ENCODE data around the gene SLC8A1. TPM values are rescaled to one million over a fixed set of nuclear protein-coding genes. Genes with fewer than 3 reads are reported as not detected.

SLC8A1 gene
- total RNA-seq, 2 donors from 2014 or later: 4.7 to 6.3 TPM

DNA sequence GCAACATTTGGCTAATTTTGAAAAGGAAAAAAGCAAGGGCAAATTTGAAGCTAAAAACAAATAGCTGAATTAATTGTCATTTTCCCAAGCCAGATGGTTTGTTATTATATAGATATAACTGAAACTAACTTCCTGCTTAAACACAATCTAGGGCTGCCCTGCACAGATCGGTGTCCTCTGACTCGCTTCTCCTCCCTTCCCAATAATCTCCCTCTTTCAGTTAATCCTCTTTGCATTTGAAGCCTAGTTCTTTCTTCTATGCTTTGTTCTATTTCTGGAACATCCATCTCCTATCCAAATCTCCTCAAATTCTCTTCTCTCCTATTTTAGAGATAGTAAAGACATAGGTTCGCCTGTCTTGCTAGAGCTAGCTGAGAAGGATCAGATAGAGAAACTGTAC, 328.1 kb downstream of the SLC8A1 start:
- Mint-ChIP-seq H3K9me3 (no peaks in the 10 kb centered on the region), H3K4me1 (peaks cover 13% of the 10 kb centered on the region), H3K4me3 (no peak overlapping the region), H3K27me3 (ENCODE audit: insufficient read depth) (no peaks in the 10 kb centered on the region), H3K36me3 (ENCODE audit: low read depth) (no peaks in the 10 kb centered on the region), H3K27ac (no peak overlapping the region)
- H3K9ac ChIP-seq (ENCODE audit: extremely low read depth, low read length, poor library complexity, severe bottlenecking): no peak overlapping the region
- TF ChIP-seq CTCF (conservative IDR thresholded peaks at IDR 0.05): no peak
- no peak overlapping the region for H3K27ac ChIP-seq (ENCODE audit: low read depth, low read length)
- DNase-seq: no peak
- H3K27me3 ChIP-seq (ENCODE audit: control insufficient read depth, insufficient read depth, low read length, poor library complexity, severe bottlenecking): no peaks in the 10 kb centered on the region
- no peaks in the 10 kb centered on the region for H3K36me3 ChIP-seq (ENCODE audit: control insufficient read depth, insufficient read depth, low read length)
- H3K4me1 ChIP-seq (ENCODE audit: control insufficient read depth, insufficient read depth, low read length): no peaks in the 10 kb centered on the region
- H3K9me3 ChIP-seq (ENCODE audit: control insufficient read depth, low read length): no peaks in the 10 kb centered on the region
- H3K4me3 ChIP-seq (ENCODE audit: low read length): no peak overlapping the region
- 88 to 100% methylated on average over 2 to 3 of the region's 3 CpGs for WGBS, 2 experiments (ENCODE audit: insufficient coverage in 1 of 2, insufficient read length in 1 of 2)

GRCh38 chr2:40123326-40123725, 328.6 kb downstream of the SLC8A1 start:
- H3K27me3 Mint-ChIP-seq (ENCODE audit: insufficient read depth): no peaks in the 10 kb centered on the region
- no peaks in the 10 kb centered on the region for H3K36me3 ChIP-seq (ENCODE audit: control insufficient read depth, insufficient read depth, low read length)
- DNase-seq: no peak
- H3K27ac Mint-ChIP-seq: no peak overlapping the region
- no peak overlapping the region for H3K27ac ChIP-seq (ENCODE audit: low read depth, low read length)
- WGBS, 2 experiments (ENCODE audit: insufficient coverage in 1 of 2, insufficient read length in 1 of 2): 91 to 100% methylated on average over 1 of the region's 1 CpG
- no peaks in the 10 kb centered on the region for H3K9me3 Mint-ChIP-seq
- peaks cover 13% of the 10 kb centered on the region for H3K4me1 Mint-ChIP-seq
- H3K4me3 ChIP-seq (ENCODE audit: low read length): no peak overlapping the region
- no peaks in the 10 kb centered on the region for H3K36me3 Mint-ChIP-seq (ENCODE audit: low read depth)
- H3K27me3 ChIP-seq (ENCODE audit: control insufficient read depth, insufficient read depth, low read length, poor library complexity, severe bottlenecking): no peaks in the 10 kb centered on the region
- no peak for TF ChIP-seq CTCF (conservative IDR thresholded peaks at IDR 0.05)
- no peaks in the 10 kb centered on the region for H3K4me1 ChIP-seq (ENCODE audit: control insufficient read depth, insufficient read depth, low read length)
- no peak overlapping the region for H3K4me3 Mint-ChIP-seq
- H3K9me3 ChIP-seq (ENCODE audit: control insufficient read depth, low read length): no peaks in the 10 kb centered on the region
- no peak overlapping the region for H3K9ac ChIP-seq (ENCODE audit: extremely low read depth, low read length, poor library complexity, severe bottlenecking)

DNA sequence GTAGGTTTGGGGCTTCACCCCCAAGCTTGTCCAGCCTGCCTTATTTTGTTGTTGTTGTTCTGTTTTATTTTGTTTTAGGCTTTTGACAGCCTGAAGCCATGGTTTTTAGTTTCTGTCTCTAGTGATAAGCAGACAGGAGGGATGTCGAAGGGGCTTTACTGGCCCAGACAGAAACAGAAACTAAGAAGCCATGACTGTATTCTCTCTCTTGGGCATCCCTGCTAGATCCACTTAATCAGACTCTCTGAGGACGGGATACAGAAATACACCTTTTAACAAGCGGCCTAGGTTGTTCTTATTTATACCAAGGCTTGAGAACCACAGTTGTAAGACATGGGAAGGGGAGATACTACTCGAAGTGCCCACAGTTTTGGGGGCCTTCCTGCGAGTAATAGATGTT, 330.9 kb downstream of the SLC8A1 start:
- H3K9me3 ChIP-seq (ENCODE audit: control insufficient read depth, low read length): no peaks in the 10 kb centered on the region
- H3K4me1 ChIP-seq (ENCODE audit: control insufficient read depth, insufficient read depth, low read length): no peaks in the 10 kb centered on the region
- Mint-ChIP-seq H3K36me3 (ENCODE audit: low read depth) (no peaks in the 10 kb centered on the region), H3K4me3 (no peak overlapping the region), H3K4me1 (peaks cover 13% of the 10 kb centered on the region), H3K9me3 (no peaks in the 10 kb centered on the region), H3K27ac (no peak overlapping the region), H3K27me3 (ENCODE audit: insufficient read depth) (no peaks in the 10 kb centered on the region)
- H3K27me3 ChIP-seq (ENCODE audit: control insufficient read depth, insufficient read depth, low read length, poor library complexity, severe bottlenecking): no peaks in the 10 kb centered on the region
- no peak overlapping the region for H3K27ac ChIP-seq (ENCODE audit: low read depth, low read length)
- no peak for TF ChIP-seq CTCF (conservative IDR thresholded peaks at IDR 0.05)
- no peak overlapping the region for H3K4me3 ChIP-seq (ENCODE audit: low read length)
- no peak for DNase-seq
- no peaks in the 10 kb centered on the region for H3K36me3 ChIP-seq (ENCODE audit: control insufficient read depth, insufficient read depth, low read length)
- 91 to 92% methylated on average over 4 to 5 of the region's 5 CpGs for WGBS, 2 experiments (ENCODE audit: insufficient coverage in 1 of 2, insufficient read length in 1 of 2)
- no peak overlapping the region for H3K9ac ChIP-seq (ENCODE audit: extremely low read depth, low read length, poor library complexity, severe bottlenecking)
